Transverse colon (tissue), 4 donors: ENCODE results near the gene ZMYND11. TPM values are rescaled to one million over a fixed set of nuclear protein-coding genes. Genes with fewer than 3 reads are reported as not detected.

Experiments
- DNase-seq: peaks from one replicate; pipeline ENCODE4 v3.0.0-alpha.2; 2019
- H3K27ac ChIP-seq, 4 donors: fragments of 200-600 bp; sonication (generic); 2 replicates each; pipeline ENCODE4 v1.5.1; 2016 to 2018; ENCODE audit warnings: inconsistent platforms in 4 of 4
- H3K27me3 ChIP-seq: fragments of 200-600 bp; sonication (generic); 2 replicates; pipeline ENCODE4 v1.5.1; 2017; ENCODE audit warnings: inconsistent platforms
- H3K36me3 ChIP-seq, 4 donors: fragments of 200-600 bp; sonication (generic); 2 replicates each; pipeline ENCODE4 v1.5.1; 2017 to 2019; ENCODE audit warnings: inconsistent platforms in 4 of 4
- H3K4me1 ChIP-seq, 4 donors: fragments of 200-600 bp; sonication (generic); 2 replicates each; pipeline ENCODE4 v1.5.1; 2017 to 2020; ENCODE audit warnings: inconsistent platforms in 4 of 4
- H3K4me3 ChIP-seq, 4 donors: fragments of 200-600 bp; sonication (generic); 1 replicate in 1 of 4; 2 replicates in 3 of 4; pipeline versions ENCODE4 v1.5.1 to v1.6.1; 2017 to 2019; ENCODE audit warnings: inconsistent platforms in 4 of 4
- H3K9me3 ChIP-seq, 2 donors: fragments of 200-600 bp; sonication (generic); 2 replicates each; pipeline ENCODE4 v1.5.1; 2017 to 2019; ENCODE audit warnings: inconsistent platforms in 2 of 2
- CTCF ChIP-seq, 5 experiments: fragments of 200-600 bp in 3 of 5; fragments of 450-650 bp in 2 of 5; sonication (generic) in 3 of 5; IDR thresholded peaks; 1 replicate in 2 of 5; 2 replicates in 3 of 5; pipeline ENCODE4 v1.5.1; 2016 to 2017; ENCODE audit warnings: antibody characterized with exemption in 5 of 5, inconsistent platforms in 3 of 5, mild to moderate bottlenecking in 2 of 5, moderate library complexity in 1 of 5
- EP300 ChIP-seq: sonication (generic); formaldehyde crosslinking; IDR thresholded peaks from one replicate; pipeline ENCODE4 v1.6.1; 2017; ENCODE audit warnings: antibody characterized with exemption, low read depth
- POLR2A ChIP-seq: fragments of 450-650 bp; IDR thresholded peaks from one replicate; pipeline ENCODE4 v1.6.1; 2016; ENCODE audit warnings: antibody characterized with exemption, mild to moderate bottlenecking, moderate library complexity
- POLR2AphosphoS5 ChIP-seq, 3 donors: sonication (generic); formaldehyde crosslinking; IDR thresholded peaks; one replicate each; pipeline ENCODE4 v1.6.1; 2016; ENCODE audit warnings: antibody characterized with exemption in 3 of 3
- WGBS, 2 donors: methylation state at CpG; one replicate each; pipeline ENCODE4 v1.1.5; 2018; ENCODE audit warnings: low coverage in 1 of 2; 5-methylcytosine and 5-hydroxymethylcytosine counted together
- in situ Hi-C, 4 donors: fragments of 200-750 bp; cut with MboI; loops; one replicate each; pipeline versions ENCODE4 v1.15.0 to v1.15.1; 2017; ENCODE audit warnings: low sequenced_read_pairs in 3 of 4, low pct_ligation_motif_present in 1 of 4, low pct_unique_long_range_greater_than_20kb in 1 of 4
- intact Hi-C: fragments of 100-400 bp; cut with DNase I; formaldehyde crosslinking; loops from one replicate; pipeline ENCODE4 v1.15.1; 2023; ENCODE audit warnings: low total_unique reads
- total RNA-seq, 4 donors: library from RNA; depleted of rRNA; stranded (reverse); fragments of >200 nt; gene quantifications; one replicate each; pipeline ENCODE4 v1.1.0, GENCODE V29; 2016

Gene ZMYND11
- total RNA-seq, 4 donors from 2014 or later = 41.1 to 69.1 (median 54.2) TPM

- Histone ChIP-seq H3K9me3 (no peaks in the 10 kb centered on the region), H3K4me3 (no peak overlapping the region), H3K27me3 (no peaks in the 10 kb centered on the region), H3K27ac (no peak overlapping the region), H3K4me1 (peaks cover 0 to 7% (median 0%) of the 10 kb centered on the region in 4 donors), H3K36me3 (peaks cover 0 to 9% (median 4%) of the 10 kb centered on the region in 4 donors)
- in situ Hi-C loops = no loop called here
- intact Hi-C loops = no loop called here
- no peak for DNase-seq
- no peak for TF ChIP-seq EP300
- no peak for TF ChIP-seq CTCF (IDR thresholded peaks at IDR 0.05)
- TF ChIP-seq POLR2A = no peak
- TF ChIP-seq POLR2AphosphoS5 (IDR thresholded peaks at IDR 0.05) = no peak
These were observed 41.4 kb downstream of the ZMYND11 start for GRCh38 chr10:176677-177076.

- no peak for DNase-seq
- intact Hi-C loops = no loop called here
- H3K27me3 ChIP-seq = no peaks in the 10 kb centered on the region
- no peaks in the 10 kb centered on the region for H3K9me3 ChIP-seq
- WGBS, 2 donors = 35 to 43% methylated on average over 2 of the region's 2 CpGs
- peaks cover 0 to 7% (median 0%) of the 10 kb centered on the region in 4 donors for H3K4me1 ChIP-seq
- no peak overlapping the region for H3K27ac ChIP-seq
- H3K4me3 ChIP-seq = no peak overlapping the region
- in situ Hi-C loops = no loop called here
- H3K36me3 ChIP-seq = peaks cover 0 to 16% (median 7%) of the 10 kb centered on the region in 4 donors
- TF ChIP-seq POLR2AphosphoS5 (IDR thresholded peaks at IDR 0.05) (no peak), CTCF (IDR thresholded peaks at IDR 0.05) (peak; percentile 14 to 38 (median 31))
These were observed 43.0 kb downstream of the ZMYND11 start for GRCh38 chr10:178208-178607.

- Histone ChIP-seq H3K4me3 (no peak overlapping the region), H3K9me3 (peaks cover 0 to under 1% of the 10 kb centered on the region in 2 donors), H3K36me3 (peaks cover 0 to 18% (median 9%) of the 10 kb centered on the region in 4 donors), H3K4me1 (peaks cover 0 to 7% (median 0%) of the 10 kb centered on the region in 4 donors), H3K27me3 (no peaks in the 10 kb centered on the region), H3K27ac (no peak overlapping the region)
- in situ Hi-C loops (no loop called here), intact Hi-C loops (no loop called here)
- DNase-seq = no peak
- TF ChIP-seq POLR2AphosphoS5 (IDR thresholded peaks at IDR 0.05) (no peak), CTCF (IDR thresholded peaks at IDR 0.05) (no peak), EP300 (no peak), POLR2A (no peak)
These were observed 43.5 kb downstream of the ZMYND11 start for GRCh38 chr10:178723-179122.

- Histone ChIP-seq H3K27me3 (no peaks in the 10 kb centered on the region), H3K27ac (no peak overlapping the region), H3K9me3 (peaks cover 0 to 10% of the 10 kb centered on the region in 2 donors), H3K36me3 (peaks cover 0 to 23% (median 10%) of the 10 kb centered on the region in 4 donors), H3K4me3 (no peak overlapping the region), H3K4me1 (peaks cover 0 to 7% (median 0%) of the 10 kb centered on the region in 4 donors)
- WGBS, 2 donors = 80 to 84% methylated on average over 6 of the region's 6 CpGs
- no peak for TF ChIP-seq POLR2A
- TF ChIP-seq CTCF (IDR thresholded peaks at IDR 0.05) = no peak
- no peak for TF ChIP-seq POLR2AphosphoS5 (IDR thresholded peaks at IDR 0.05)
- no peak for TF ChIP-seq EP300
- intact Hi-C loops = no loop called here
- in situ Hi-C loops = no loop called here
- no peak for DNase-seq
These were observed 47.4 kb downstream of the ZMYND11 start for GRCh38 chr10:182441-183201.
